ENCODE measurements around the gene ANGPTL2. TPM values are rescaled to one million over a fixed set of nuclear protein-coding genes. Genes with fewer than 3 reads are reported as not detected.

Gene ANGPTL2
- polyA plus RNA-seq, 1 of the 3 experiments (the other 2 are of a cell fraction), result 12.3 TPM

GRCh38 chr9:127135056-127135745 is 12.8 kb upstream of the ANGPTL2 start:
- Histone ChIP-seq H3K4me2 (no peak overlapping the region), H3F3A (replicated peaks; ENCODE audit: insufficient read depth) (no peaks in the 10 kb centered on the region), H3K9me2 (no peaks in the 10 kb centered on the region), H3K36me3 (replicated peaks in 1 of 2; ENCODE audit: control insufficient read depth in 1 of 2, insufficient read depth in 2 of 2, low read length in 1 of 2) (no peaks in the 10 kb centered on the region), H3K4me3 (ENCODE audit: low read depth in 2 of 2, low read length in 1 of 2) (no peak overlapping the region), H3K4me1 (ENCODE audit: control insufficient read depth in 1 of 2, insufficient read depth in 2 of 2, low read depth in 1 of 2, low read length in 1 of 2) (peaks cover 14 to 32% of the 10 kb centered on the region in 2 experiments; a peak in 3 of 4 replicates), H2AFZ (ENCODE audit: low read depth) (no peak overlapping the region), H3K27ac (ENCODE audit: low read depth in 2 of 2, low read length in 1 of 2) (no peak overlapping the region), H3K9ac (no peak overlapping the region), H4K20me1 (ENCODE audit: insufficient read depth) (no peaks in the 10 kb centered on the region), H3K9me3 (no peaks in the 10 kb centered on the region), H3K79me2 (ENCODE audit: insufficient read depth) (no peaks in the 10 kb centered on the region), H3K27me3 (ENCODE audit: insufficient read depth) (no peaks in the 10 kb centered on the region)
- 74% methylated on average over 4 of the region's 4 CpGs for WGBS (ENCODE audit: low lambda C conversion rate)
- ChIA-PET POLR2A (no interaction called here), CTCF (interaction anchor here (2.0 kb wide), 1 partner anchor 195 kb away, joined by 9 read pairs; no protein-coding TSS in a partner anchor)
- TF ChIP-seq TAF1 (IDR thresholded peaks at IDR 0.05; ENCODE audit: borderline replicate concordance, low read depth, low read length) (no peak), MXI1 (IDR thresholded peaks at IDR 0.05; ENCODE audit: low read depth, low read length) (no peak), EZH2phosphoT487 (IDR thresholded peaks at IDR 0.05; ENCODE audit: borderline replicate concordance, low read depth) (no peak), FOXJ3 (CRISPR knock-in tag; IDR thresholded peaks at IDR 0.05) (no peak), FOXM1 (IDR thresholded peaks at IDR 0.05; ENCODE audit: low read depth) (no peak), EP300 (IDR thresholded peaks at IDR 0.05; ENCODE audit: borderline replicate concordance in 1 of 2, low read depth in 1 of 2, low read length in 1 of 2) (no peak), RAD21 (IDR thresholded peaks at IDR 0.05; ENCODE audit: low read length) (no peak), MEF2A (IDR thresholded peaks at IDR 0.05; ENCODE audit: borderline replicate concordance, low read depth) (no peak), NFIC (IDR thresholded peaks at IDR 0.05; ENCODE audit: borderline replicate concordance) (no peak), CHD2 (IDR thresholded peaks at IDR 0.05; ENCODE audit: low read length, partially characterized antibody) (no peak), SIN3A (IDR thresholded peaks at IDR 0.05; ENCODE audit: borderline replicate concordance, low read depth, low read length) (no peak), GATA2 (CRISPR knock-in tag; IDR thresholded peaks at IDR 0.05) (no peak), TEAD4 (IDR thresholded peaks at IDR 0.05; ENCODE audit: borderline replicate concordance, insufficient read depth) (no peak), RCOR1 (IDR thresholded peaks at IDR 0.05; ENCODE audit: low read length) (no peak), PBX3 (IDR thresholded peaks at IDR 0.05) (no peak)
- TF ChIP-seq, protein P1, sequence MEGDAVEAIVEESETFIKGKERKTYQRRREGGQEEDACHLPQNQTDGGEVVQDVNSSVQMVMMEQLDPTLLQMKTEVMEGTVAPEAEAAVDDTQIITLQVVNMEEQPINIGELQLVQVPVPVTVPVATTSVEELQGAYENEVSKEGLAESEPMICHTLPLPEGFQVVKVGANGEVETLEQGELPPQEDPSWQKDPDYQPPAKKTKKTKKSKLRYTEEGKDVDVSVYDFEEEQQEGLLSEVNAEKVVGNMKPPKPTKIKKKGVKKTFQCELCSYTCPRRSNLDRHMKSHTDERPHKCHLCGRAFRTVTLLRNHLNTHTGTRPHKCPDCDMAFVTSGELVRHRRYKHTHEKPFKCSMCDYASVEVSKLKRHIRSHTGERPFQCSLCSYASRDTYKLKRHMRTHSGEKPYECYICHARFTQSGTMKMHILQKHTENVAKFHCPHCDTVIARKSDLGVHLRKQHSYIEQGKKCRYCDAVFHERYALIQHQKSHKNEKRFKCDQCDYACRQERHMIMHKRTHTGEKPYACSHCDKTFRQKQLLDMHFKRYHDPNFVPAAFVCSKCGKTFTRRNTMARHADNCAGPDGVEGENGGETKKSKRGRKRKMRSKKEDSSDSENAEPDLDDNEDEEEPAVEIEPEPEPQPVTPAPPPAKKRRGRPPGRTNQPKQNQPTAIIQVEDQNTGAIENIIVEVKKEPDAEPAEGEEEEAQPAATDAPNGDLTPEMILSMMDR (IDR thresholded peaks at IDR 0.05), result no peak
- TF ChIP-seq, protein P2, sequence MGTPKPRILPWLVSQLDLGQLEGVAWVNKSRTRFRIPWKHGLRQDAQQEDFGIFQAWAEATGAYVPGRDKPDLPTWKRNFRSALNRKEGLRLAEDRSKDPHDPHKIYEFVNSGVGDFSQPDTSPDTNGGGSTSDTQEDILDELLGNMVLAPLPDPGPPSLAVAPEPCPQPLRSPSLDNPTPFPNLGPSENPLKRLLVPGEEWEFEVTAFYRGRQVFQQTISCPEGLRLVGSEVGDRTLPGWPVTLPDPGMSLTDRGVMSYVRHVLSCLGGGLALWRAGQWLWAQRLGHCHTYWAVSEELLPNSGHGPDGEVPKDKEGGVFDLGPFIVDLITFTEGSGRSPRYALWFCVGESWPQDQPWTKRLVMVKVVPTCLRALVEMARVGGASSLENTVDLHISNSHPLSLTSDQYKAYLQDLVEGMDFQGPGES (IDR thresholded peaks at IDR 0.05; ENCODE audit: low read depth, low read length), result no peak
- DNase-seq, result no peak

All from SK-N-SH (cell line).